Heart right ventricle (tissue), 16 donors: ENCODE measurements around the gene PLAU. TPM values are rescaled to one million over a fixed set of nuclear protein-coding genes. Genes with fewer than 3 reads are reported as not detected.

Source experiments
- ATAC-seq, 8 donors: fragments of 200-7000 bp; cut with Tn5 transposase; one replicate each; pipeline ENCODE4 v1.9.1; 2020; ENCODE audit warnings: mild to moderate bottlenecking in 8 of 8, moderate library complexity in 8 of 8, moderate number of reproducible peaks in 1 of 8
- DNase-seq, 2 donors: peaks; one replicate each; pipeline ENCODE4 v3.0.0-alpha.2; 2020
- H3K27ac ChIP-seq, 10 donors: fragments of 200-600 bp; sonication (generic) in 2 of 10; one replicate each; pipeline versions ENCODE4 v1.5.0 to v1.8.0; 2020 to 2022; ENCODE audit warnings: mild to moderate bottlenecking in 3 of 10
- H3K27me3 ChIP-seq, 7 donors: fragments of 200-600 bp; one replicate each; pipeline ENCODE4 v1.8.0; 2021 to 2022; ENCODE audit warnings: mild to moderate bottlenecking in 2 of 7
- H3K36me3 ChIP-seq, 9 donors: fragments of 200-600 bp; sonication (generic) in 1 of 9; one replicate each; pipeline versions ENCODE4 v1.5.0 to v1.8.0; 2020 to 2022; ENCODE audit warnings: mild to moderate bottlenecking in 2 of 9
- H3K4me1 ChIP-seq, 9 donors: fragments of 200-600 bp; sonication (generic) in 1 of 9; one replicate each; pipeline versions ENCODE4 v1.5.0 to v1.8.0; 2020 to 2022; ENCODE audit warnings: mild to moderate bottlenecking in 4 of 9
- H3K4me3 ChIP-seq, 10 donors: fragments of 200-600 bp; sonication (generic) in 2 of 10; one replicate each; pipeline versions ENCODE4 v1.5.0 to v1.8.0; 2020 to 2022; ENCODE audit warnings: mild to moderate bottlenecking in 7 of 10, moderate library complexity in 2 of 10
- H3K9me3 ChIP-seq, 11 donors: fragments of 200-600 bp in 10 of 11; sonication (generic) in 2 of 11; one replicate each; pipeline versions ENCODE4 v1.5.0 to v1.8.0; 2013 to 2022; ENCODE audit warnings: mild to moderate bottlenecking in 2 of 11, control low read depth in 1 of 11, moderate library complexity in 1 of 11
- WGBS, 2 donors: extraction: QIAGEN DNeasy Blood & Tissue Kit; methylation state at CpG; one replicate each; pipeline ENCODE4 v1.1.7; 2013; ENCODE audit warnings: inconsistent platforms in 1 of 2; 5-methylcytosine and 5-hydroxymethylcytosine counted together
- intact Hi-C, 10 donors: fragments of 100-400 bp; cut with DNase I; formaldehyde crosslinking; loops; one replicate each; pipeline versions ENCODE4 v1.11.1 to v1.14.2; 2022
- polyA plus RNA-seq, 2 donors: library from polyadenylated mRNA; stranded (reverse); fragments of 200-250 nt; gene quantifications; one replicate each; pipeline ENCODE4 v1.2.3, GENCODE V29; 2013
- total RNA-seq, 10 donors: library from RNA; stranded (reverse); fragmentation: NEBNext Ultra II Directional in 3 of 10; extraction: Animal tissue kit (Norgen Biotek cat#: 25700) in 3 of 10; gene quantifications; one replicate each; pipeline versions ENCODE4 v1.2.1 to v1.2.4, GENCODE V29; 2021 to 2023
- TF ChIP-seq, protein P1 (sequence below), 9 donors: fragments of 200-600 bp; sonication (generic) in 2 of 9; IDR thresholded peaks; one replicate each; pipeline versions ENCODE4 v1.5.0 to v1.8.0; 2021 to 2022; ENCODE audit warnings: antibody characterized with exemption in 9 of 9, mild to moderate bottlenecking in 5 of 9, moderate library complexity in 1 of 9
- donor health status: Arrhythmogenic right ventricular cardiomyopathy.
- donor health status: ischemic (EF 13 %, LVEDD 7.1; RV severe dilation, severe dysfunction).
- donor health status: healthy with polysubstance abuse.
- donor health status: DM: no; HTN: yes; CAD: no.
- donor health status: DM: no; HTN: no; CAD: no.
- donor health status: ischemic (EF 25% LVEDD 6.9; RV normal size, moderate dysfunction).
- donor health status: ischemic (EF 25% LVEDD 5.7; RV mildly dilated, moderate dysfunction).
- donor health status: healthy.
- donor health status: DM: yes; HTN: yes; CAD: no.
- donor health status: Ischemic cardiomyopathy.
- donor health status: ischemic (EF 35%, LVEDD 5.7; RV mildly dilated, moderate dysfunction).
- donor health status: nonischemic (EF 11% LVEDD 7.7; RV severe dilation, severe dysfunction).
- donor health status: DM: yes; HTN: yes; CAD: no.
- donor health status: PGD.
- donor health status: ischemic (EF 29% LVEDD 5.4; RV normal size, mild dysfunction).
- donor health status: nonischemic (EF 23%, LVEDD 6.1; RV moderate dilation, normal function).

The PLAU gene
- total and polyA plus RNA-seq, 12 donors, result 4.4 to 44.3 (median 9.1) TPM

DNA sequence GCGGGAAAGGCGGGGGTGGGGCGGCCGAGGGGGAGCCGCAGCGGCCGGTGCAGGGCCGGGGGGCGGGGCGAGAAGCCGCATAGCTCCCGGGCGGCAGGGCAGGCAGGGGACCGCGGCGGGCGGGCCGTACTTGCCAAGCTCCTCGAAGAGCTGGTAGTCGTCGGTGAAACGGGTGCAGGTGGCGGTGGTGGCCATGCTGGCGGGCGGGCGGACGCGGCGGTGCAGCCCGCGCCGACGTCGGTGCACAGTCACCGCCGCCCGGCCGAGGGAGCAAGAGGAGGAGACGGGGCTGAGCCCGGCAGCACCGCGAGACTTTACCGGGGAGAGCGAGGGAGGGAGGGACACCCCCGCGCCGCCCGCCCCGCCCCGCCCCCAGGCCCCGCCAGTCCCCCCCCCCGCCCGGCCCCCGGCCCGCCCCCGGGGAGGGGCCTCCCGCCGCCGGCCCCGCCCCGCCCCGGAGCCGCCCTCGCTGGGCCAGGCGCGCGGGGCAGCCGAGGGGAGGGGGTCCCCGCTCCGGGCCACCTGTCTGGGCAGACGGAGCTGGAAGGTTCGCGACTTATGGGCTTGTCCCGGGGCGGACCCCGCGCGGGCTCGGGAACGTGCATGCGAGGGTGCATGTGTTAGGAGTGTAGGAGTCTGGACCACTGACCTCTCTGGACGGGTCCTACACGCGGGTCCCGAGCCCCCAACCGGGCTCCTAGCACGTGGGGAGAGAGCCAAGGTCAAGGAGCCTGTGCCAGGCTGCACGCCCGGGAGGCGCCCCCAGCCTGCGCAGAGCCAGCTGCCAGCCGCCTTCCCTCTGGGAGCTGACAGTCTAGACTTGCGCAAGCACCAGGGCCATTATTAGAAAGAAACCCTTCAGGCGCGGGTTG lies 36.4 kb upstream of the PLAU start, which contains the start of gene CAMK2G:
TSS of gene CAMK2G (minus strand) at position 289 of the 872 bp plus-strand sequence. CDS start at position 195, 94 bp downstream.
- peaks cover 0 to 30% (median 0%) of the 10 kb centered on the region in 9 donors for H3K36me3 ChIP-seq
- peaks cover 0 to 43% (median 25%) of the 10 kb centered on the region in 9 donors for H3K4me1 ChIP-seq
- intact Hi-C loops, result no loop called here
- H3K4me3 ChIP-seq, result peak within 1 kb of the TSS; percentile 44 to 96 (median 82)
- 1 to 3% methylated on average over 51 to 92 of the region's 95 CpGs for WGBS, 2 donors
- H3K27ac ChIP-seq, result peak within 1 kb of the TSS in 9 of 10 donors; percentile 35 to 83 (median 55)
- no peaks in the 10 kb centered on the region for H3K9me3 ChIP-seq
- ATAC-seq, result peak; percentile 85 to 96 (median 92)
- H3K27me3 ChIP-seq, result no peaks in the 10 kb centered on the region
- DNase-seq, result peak; percentile 86 to 87
- TF ChIP-seq, protein P1, sequence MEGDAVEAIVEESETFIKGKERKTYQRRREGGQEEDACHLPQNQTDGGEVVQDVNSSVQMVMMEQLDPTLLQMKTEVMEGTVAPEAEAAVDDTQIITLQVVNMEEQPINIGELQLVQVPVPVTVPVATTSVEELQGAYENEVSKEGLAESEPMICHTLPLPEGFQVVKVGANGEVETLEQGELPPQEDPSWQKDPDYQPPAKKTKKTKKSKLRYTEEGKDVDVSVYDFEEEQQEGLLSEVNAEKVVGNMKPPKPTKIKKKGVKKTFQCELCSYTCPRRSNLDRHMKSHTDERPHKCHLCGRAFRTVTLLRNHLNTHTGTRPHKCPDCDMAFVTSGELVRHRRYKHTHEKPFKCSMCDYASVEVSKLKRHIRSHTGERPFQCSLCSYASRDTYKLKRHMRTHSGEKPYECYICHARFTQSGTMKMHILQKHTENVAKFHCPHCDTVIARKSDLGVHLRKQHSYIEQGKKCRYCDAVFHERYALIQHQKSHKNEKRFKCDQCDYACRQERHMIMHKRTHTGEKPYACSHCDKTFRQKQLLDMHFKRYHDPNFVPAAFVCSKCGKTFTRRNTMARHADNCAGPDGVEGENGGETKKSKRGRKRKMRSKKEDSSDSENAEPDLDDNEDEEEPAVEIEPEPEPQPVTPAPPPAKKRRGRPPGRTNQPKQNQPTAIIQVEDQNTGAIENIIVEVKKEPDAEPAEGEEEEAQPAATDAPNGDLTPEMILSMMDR (IDR thresholded peaks at IDR 0.05), result peak in 2 of 9 donors; percentile 9 to 14

DNA sequence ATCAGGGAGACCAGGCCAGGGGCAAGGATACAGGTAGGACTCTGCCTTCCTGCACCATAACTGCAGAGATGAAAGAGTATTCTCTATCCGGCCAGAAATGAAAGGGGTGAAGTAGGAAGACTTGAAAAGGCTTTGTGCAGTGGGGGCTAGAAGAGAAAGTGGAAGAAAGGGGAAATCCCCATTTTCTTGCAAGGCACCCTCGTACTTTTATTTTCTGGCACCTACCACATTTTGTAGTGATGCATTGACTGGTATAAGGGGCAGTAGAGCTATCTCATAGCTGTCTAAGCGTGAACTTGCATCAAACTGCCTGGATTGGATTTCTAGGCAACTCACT lies 35.8 kb upstream of the PLAU start:
- DNase-seq (no peak), ATAC-seq (no peak)
- Histone ChIP-seq H3K27ac (peak overlapping the region in 6 of 10 donors; percentile 35 to 83 (median 58)), H3K9me3 (no peaks in the 10 kb centered on the region), H3K4me1 (peaks cover 0 to 49% (median 29%) of the 10 kb centered on the region in 9 donors), H3K27me3 (no peaks in the 10 kb centered on the region), H3K36me3 (peaks cover 0 to 25% (median 0%) of the 10 kb centered on the region in 9 donors), H3K4me3 (peak overlapping the region in 9 of 10 donors; percentile 50 to 96 (median 84))
- TF ChIP-seq, protein P1 (IDR thresholded peaks at IDR 0.05), result no peak
- 50 to 58% methylated on average over 3 of the region's 3 CpGs for WGBS, 2 donors
- intact Hi-C loops, result no loop called here

DNA sequence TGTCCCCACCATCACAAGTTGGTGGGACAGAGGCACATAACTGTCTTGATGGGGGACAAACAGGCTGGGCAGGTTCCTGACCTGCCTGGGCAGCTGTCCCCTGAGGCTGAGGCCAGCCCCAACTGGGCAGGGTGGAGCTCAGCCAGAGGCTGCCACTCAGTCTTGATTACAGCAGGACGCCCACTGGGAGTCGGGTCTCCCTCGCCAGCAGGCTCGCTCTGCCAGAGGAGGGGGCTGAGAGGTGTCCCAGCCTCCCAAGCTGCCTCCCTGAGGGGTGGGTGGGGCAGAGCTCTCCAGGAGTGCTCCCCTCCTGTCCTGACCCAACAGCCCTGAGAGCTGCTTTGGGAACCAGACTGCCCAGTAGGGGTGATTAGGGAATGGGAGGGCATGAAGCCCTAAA lies 34.8 kb upstream of the PLAU start:
- intact Hi-C loops, result no loop called here
- DNase-seq (no peak), ATAC-seq (no peak)
- H3K4me1 ChIP-seq, result peaks cover 0 to 49% (median 29%) of the 10 kb centered on the region in 9 donors
- no peaks in the 10 kb centered on the region for H3K9me3 ChIP-seq
- H3K4me3 ChIP-seq, result no peak overlapping the region
- peaks cover 0 to 16% (median 0%) of the 10 kb centered on the region in 9 donors for H3K36me3 ChIP-seq
- no peaks in the 10 kb centered on the region for H3K27me3 ChIP-seq
- no peak overlapping the region for H3K27ac ChIP-seq
- 72 to 77% methylated on average over 4 of the region's 4 CpGs for WGBS, 2 donors
- TF ChIP-seq, protein P1 (IDR thresholded peaks at IDR 0.05), result no peak

DNA sequence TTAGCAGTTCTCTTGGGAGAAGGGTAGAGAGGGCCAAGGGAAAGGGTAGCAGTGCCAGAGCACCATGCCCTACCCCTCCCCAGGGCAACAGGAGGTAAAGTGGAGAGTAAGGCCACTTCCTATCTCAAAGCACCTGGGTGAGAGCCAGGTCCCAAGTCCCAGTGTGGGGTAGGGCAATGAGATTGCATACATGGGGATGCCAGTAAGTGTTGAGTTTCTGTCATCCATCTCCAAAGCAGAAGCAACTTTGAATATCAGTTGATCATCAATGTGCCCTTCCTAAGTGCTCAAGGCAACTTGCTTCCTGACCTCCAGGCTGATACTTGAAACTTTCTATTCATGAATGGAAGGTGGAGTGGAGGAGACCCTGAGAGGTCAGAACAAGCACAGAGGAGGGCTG lies 34.4 kb upstream of the PLAU start:
- DNase-seq (no peak), ATAC-seq (no peak)
- Histone ChIP-seq H3K4me1 (peaks cover 0 to 49% (median 29%) of the 10 kb centered on the region in 9 donors), H3K27me3 (no peaks in the 10 kb centered on the region), H3K9me3 (no peaks in the 10 kb centered on the region), H3K27ac (no peak overlapping the region), H3K4me3 (no peak overlapping the region), H3K36me3 (peaks cover 0 to 13% (median 0%) of the 10 kb centered on the region in 9 donors)
- TF ChIP-seq, protein P1 (IDR thresholded peaks at IDR 0.05), result no peak
- intact Hi-C loops, result no loop called here
